Activated T-cell treated with anti-CD3 and anti-CD28 coated beads, Interleukin-2, amount 50 U/mL, for 72 hours (primary cell): ENCODE results near the gene APC. TPM values are rescaled to one million over a fixed set of nuclear protein-coding genes. Genes with fewer than 3 reads are reported as not detected.
"Not testable (repeated sequence)": the region's sequence is repeated elsewhere in the genome, so short reads cannot be mapped to it uniquely, and the experiment has no call there.

Experiments used
- ATAC-seq, 2 donors: fragments of 150-1000 bp; cut with Tn5 transposase; replicated peaks in 1 of 2; 2 replicates each; pipeline ENCODE4 v1.10.0; 2021; ENCODE audit warnings: moderate library complexity in 2 of 2, mild to moderate bottlenecking in 1 of 2
- DNase-seq, 2 donors: peaks; one replicate each; pipeline ENCODE4 v3.0.0; 2021 to 2022; ENCODE audit warnings: mixed read lengths in 1 of 2
- H3K27ac Mint-ChIP-seq: one replicate; pipeline ENCODE4 v1.8.0; 2022; ENCODE audit warnings: mild to moderate bottlenecking, moderate library complexity, mixed read lengths
- H3K27me3 Mint-ChIP-seq: one replicate; pipeline ENCODE4 v1.8.0; 2022; ENCODE audit warnings: low read depth, mixed read lengths
- H3K36me3 Mint-ChIP-seq, 2 donors: one replicate each; pipeline ENCODE4 v1.8.0; 2022; ENCODE audit warnings: mixed read lengths in 2 of 2, mild to moderate bottlenecking in 1 of 2; ENCODE audit not compliant: insufficient read depth in 2 of 2
- H3K4me1 Mint-ChIP-seq: one replicate; pipeline ENCODE4 v1.8.0; 2022; ENCODE audit warnings: low read depth, mixed read lengths
- H3K4me3 Mint-ChIP-seq, 2 donors: one replicate each; pipeline ENCODE4 v1.8.0; 2022; ENCODE audit warnings: mild to moderate bottlenecking in 2 of 2, mixed read lengths in 2 of 2, moderate library complexity in 2 of 2
- H3K9me3 Mint-ChIP-seq, 2 donors: one replicate each; pipeline ENCODE4 v1.8.0; 2022; ENCODE audit warnings: mixed read lengths in 2 of 2
- total RNA-seq, 2 donors: library from RNA; stranded (reverse); gene quantifications; one replicate each; pipeline ENCODE4 v1.2.3, GENCODE V29; 2022

The APC gene
- total RNA-seq, 2 donors from 2014 or later: 22.0 to 22.7 TPM

- DNase-seq, H3K9me3 Mint-ChIP-seq, ATAC-seq: not testable (repeated sequence)
- H3K36me3 Mint-ChIP-seq: peaks cover 5 to 22% of the 10 kb centered on the region in 2 donors
- peaks cover 35% of the 10 kb centered on the region for H3K4me1 Mint-ChIP-seq
- peak overlapping the region; percentile 93 to 94 for H3K4me3 Mint-ChIP-seq
- peak overlapping the region; percentile 98 for H3K27ac Mint-ChIP-seq
- peaks cover 24% of the 10 kb centered on the region for H3K27me3 Mint-ChIP-seq
Observed at GRCh38 chr5:112860571-112860928, 122.9 kb downstream of the APC start.

GRCh38 chr5:112860929-112861637, 123.4 kb downstream of the APC start, which contains the start of gene SRP19:
TSS of gene SRP19 (plus strand) at chr5:112861287. CDS start at chr5:112861377, 90 bp downstream.
- no peaks in the 10 kb centered on the region for H3K9me3 Mint-ChIP-seq
- peaks cover 5 to 22% of the 10 kb centered on the region in 2 donors for H3K36me3 Mint-ChIP-seq
- peak; percentile 96 to 97 for ATAC-seq
- DNase-seq: peak; percentile 90 to 93
- H3K4me3 Mint-ChIP-seq: peak within 1 kb of the TSS; percentile 93 to 94
- peak within 1 kb of the TSS; percentile 98 for H3K27ac Mint-ChIP-seq
- H3K27me3 Mint-ChIP-seq: peaks cover 19% of the 10 kb centered on the region
- H3K4me1 Mint-ChIP-seq: peaks cover 36% of the 10 kb centered on the region

DNA sequence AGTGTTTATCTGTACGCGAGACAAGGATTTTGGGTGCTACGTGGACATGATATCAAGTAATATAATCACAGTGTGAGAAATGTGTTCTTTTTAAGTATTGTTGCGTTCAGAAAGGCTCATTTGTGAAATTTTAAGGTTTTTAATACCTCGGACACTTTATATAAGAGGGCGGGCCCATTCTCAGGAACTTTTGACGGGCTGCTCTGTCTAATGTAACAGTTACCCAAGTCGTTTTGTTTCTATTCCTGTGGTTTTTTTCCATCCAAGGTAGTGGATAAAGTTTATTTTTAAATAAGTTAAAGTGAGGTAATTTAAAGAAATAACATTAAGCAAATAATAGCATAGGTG, 123.9 kb downstream of the APC start:
- H3K36me3 Mint-ChIP-seq: peaks cover 3 to 23% of the 10 kb centered on the region in 2 donors
- ATAC-seq: no peak
- peak overlapping the region; percentile 98 for H3K27ac Mint-ChIP-seq
- H3K9me3 Mint-ChIP-seq: no peaks in the 10 kb centered on the region
- peaks cover 13% of the 10 kb centered on the region for H3K27me3 Mint-ChIP-seq
- peak overlapping the region; percentile 93 to 94 for H3K4me3 Mint-ChIP-seq
- DNase-seq: no peak
- H3K4me1 Mint-ChIP-seq: peaks cover 41% of the 10 kb centered on the region

GRCh38 chr5:112862085-112862484, 124.4 kb downstream of the APC start:
- no peak for ATAC-seq
- DNase-seq: no peak
- peak overlapping the region; percentile 93 to 94 for H3K4me3 Mint-ChIP-seq
- H3K27me3 Mint-ChIP-seq: peaks cover 12% of the 10 kb centered on the region
- H3K4me1 Mint-ChIP-seq: peaks cover 46% of the 10 kb centered on the region
- peak overlapping the region; percentile 98 for H3K27ac Mint-ChIP-seq
- H3K36me3 Mint-ChIP-seq: peaks cover 3 to 27% of the 10 kb centered on the region in 2 donors
- no peaks in the 10 kb centered on the region for H3K9me3 Mint-ChIP-seq

DNA sequence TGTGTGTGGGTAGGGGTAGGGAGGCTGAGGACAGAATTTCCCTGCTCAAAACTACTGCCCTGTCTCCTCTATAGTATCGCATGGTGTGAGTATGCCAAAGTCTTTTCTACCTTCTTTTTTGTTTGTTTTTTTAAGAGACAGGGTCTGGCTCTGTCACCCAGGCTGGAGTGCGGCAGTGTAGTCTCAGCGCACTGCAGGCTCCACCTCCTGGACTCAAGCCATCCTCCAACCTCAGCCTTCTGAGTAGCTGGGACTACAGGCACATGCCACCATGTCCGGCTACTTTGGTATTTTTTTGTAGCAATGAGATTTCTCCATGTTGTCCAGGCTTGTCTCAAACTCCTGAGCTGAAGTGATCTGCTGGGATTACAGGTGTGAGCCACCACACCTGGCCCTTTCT, 125.9 kb downstream of the APC start:
- Mint-ChIP-seq H3K36me3 (peaks cover 5 to 36% of the 10 kb centered on the region in 2 donors), H3K27ac (peak overlapping the region; percentile 92), H3K27me3 (no peaks in the 10 kb centered on the region), H3K4me3 (peak overlapping the region; percentile 36 to 62), H3K9me3 (no peaks in the 10 kb centered on the region), H3K4me1 (peaks cover 49% of the 10 kb centered on the region)
- no peak for DNase-seq
- no peak for ATAC-seq

DNA sequence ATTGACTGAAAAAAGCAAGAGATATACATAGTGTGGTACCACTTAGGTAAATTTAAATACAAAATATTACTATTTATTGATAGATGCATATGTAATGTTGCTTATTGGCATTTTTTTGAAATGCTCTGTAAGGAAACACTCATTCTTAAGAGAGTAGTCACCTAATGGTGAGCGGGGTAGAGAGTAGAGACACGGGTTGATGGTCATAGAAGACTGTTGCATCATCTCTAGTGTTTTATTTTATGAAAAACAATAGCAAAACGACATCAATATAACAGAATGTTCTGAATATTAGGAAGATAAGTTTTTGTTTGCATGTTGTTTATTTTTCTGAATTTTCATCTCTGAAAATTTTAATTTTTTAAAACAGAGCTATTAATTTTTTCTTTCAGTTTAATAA, 127.4 kb downstream of the APC start:
- H3K36me3 Mint-ChIP-seq: peaks cover 8 to 43% of the 10 kb centered on the region in 2 donors
- no peak for DNase-seq
- no peak for ATAC-seq
- no peak overlapping the region for H3K27ac Mint-ChIP-seq
- no peak overlapping the region for H3K4me3 Mint-ChIP-seq
- no peaks in the 10 kb centered on the region for H3K27me3 Mint-ChIP-seq
- peaks cover 65% of the 10 kb centered on the region for H3K4me1 Mint-ChIP-seq
- no peaks in the 10 kb centered on the region for H3K9me3 Mint-ChIP-seq

DNA sequence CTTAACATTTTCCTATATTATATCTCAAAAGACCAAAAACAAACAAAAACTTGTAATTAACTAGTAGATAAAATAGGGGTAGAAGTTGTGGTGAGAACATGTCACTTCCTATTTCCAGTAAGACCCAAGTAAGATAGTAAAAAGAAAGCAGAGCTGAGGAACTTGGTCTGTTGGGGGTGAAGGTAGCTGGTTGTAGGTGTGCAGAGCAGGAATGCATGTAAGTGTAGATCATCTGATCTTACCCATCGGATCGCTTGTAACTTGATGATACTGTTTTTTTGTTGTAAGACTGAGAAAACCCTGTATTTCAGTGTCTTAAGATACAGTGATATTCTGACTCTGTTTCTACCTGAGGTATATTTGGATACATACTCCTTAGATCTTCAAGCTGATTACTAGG, 129.1 kb downstream of the APC start:
- Mint-ChIP-seq H3K27ac (peak overlapping the region; percentile 92), H3K36me3 (peaks cover 6 to 40% of the 10 kb centered on the region in 2 donors), H3K4me1 (peaks cover 62% of the 10 kb centered on the region), H3K27me3 (no peaks in the 10 kb centered on the region), H3K9me3 (no peaks in the 10 kb centered on the region), H3K4me3 (peak overlapping the region in 1 of 2 donors; percentile 41)
- ATAC-seq (peak; percentile 51 to 53), DNase-seq (no peak)

GRCh38 chr5:112867411-112867810, 129.7 kb downstream of the APC start:
- no peak for ATAC-seq
- no peak for DNase-seq
- no peaks in the 10 kb centered on the region for H3K27me3 Mint-ChIP-seq
- no peak overlapping the region for H3K4me3 Mint-ChIP-seq
- peak overlapping the region; percentile 92 for H3K27ac Mint-ChIP-seq
- H3K9me3 Mint-ChIP-seq: no peaks in the 10 kb centered on the region
- H3K36me3 Mint-ChIP-seq: peaks cover 6 to 37% of the 10 kb centered on the region in 2 donors
- H3K4me1 Mint-ChIP-seq: peaks cover 58% of the 10 kb centered on the region

- Mint-ChIP-seq H3K27ac (peak overlapping the region; percentile 86), H3K4me3 (no peak overlapping the region), H3K27me3 (no peaks in the 10 kb centered on the region), H3K9me3 (no peaks in the 10 kb centered on the region), H3K36me3 (peaks cover 9 to 33% of the 10 kb centered on the region in 2 donors), H3K4me1 (peaks cover 55% of the 10 kb centered on the region)
- ATAC-seq (peak; percentile 73 to 85), DNase-seq (peak in 1 of 2 donors; percentile 13)
Observed at GRCh38 chr5:112869948-112870347, 132.3 kb downstream of the APC start.

GRCh38 chr5:112870966-112871365, 133.3 kb downstream of the APC start:
- DNase-seq: no peak
- H3K4me3 Mint-ChIP-seq: no peak overlapping the region
- no peaks in the 10 kb centered on the region for H3K9me3 Mint-ChIP-seq
- no peak overlapping the region for H3K27ac Mint-ChIP-seq
- H3K27me3 Mint-ChIP-seq: no peaks in the 10 kb centered on the region
- peaks cover 55% of the 10 kb centered on the region for H3K4me1 Mint-ChIP-seq
- peaks cover 9 to 34% of the 10 kb centered on the region in 2 donors for H3K36me3 Mint-ChIP-seq
- ATAC-seq: no peak

DNA sequence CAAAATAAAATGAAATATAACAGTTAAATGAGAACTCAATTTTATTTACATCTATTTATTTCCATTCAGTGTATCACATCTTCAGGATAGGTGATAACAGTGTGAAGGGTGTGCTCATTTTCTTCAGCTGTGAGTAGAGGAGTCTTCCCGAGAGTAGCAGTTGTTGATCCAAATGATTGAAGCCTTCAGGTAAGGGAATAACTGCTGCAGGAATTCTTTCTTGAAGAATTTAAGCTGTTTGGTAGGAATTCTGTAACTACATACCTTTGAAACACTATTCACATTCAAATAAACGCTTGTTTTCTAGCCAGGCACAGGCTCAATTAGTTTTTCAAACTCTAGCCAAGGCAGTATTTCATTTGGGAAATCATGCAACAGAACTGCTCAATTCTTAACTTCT, 138.7 kb downstream of the APC start:
- no peak for ATAC-seq
- Mint-ChIP-seq H3K27me3 (no peaks in the 10 kb centered on the region), H3K9me3 (no peaks in the 10 kb centered on the region), H3K4me3 (no peak overlapping the region), H3K4me1 (peaks cover 39% of the 10 kb centered on the region), H3K36me3 (peaks cover 13 to 34% of the 10 kb centered on the region in 2 donors), H3K27ac (no peak overlapping the region)
- DNase-seq: no peak

- H3K4me3 Mint-ChIP-seq: peak overlapping the region in 1 of 2 donors; percentile 70
- peaks cover 33% of the 10 kb centered on the region for H3K4me1 Mint-ChIP-seq
- H3K9me3 Mint-ChIP-seq: no peaks in the 10 kb centered on the region
- peaks cover 12 to 31% of the 10 kb centered on the region in 2 donors for H3K36me3 Mint-ChIP-seq
- DNase-seq: no peak
- no peak for ATAC-seq
- no peaks in the 10 kb centered on the region for H3K27me3 Mint-ChIP-seq
- peak overlapping the region; percentile 95 for H3K27ac Mint-ChIP-seq
Observed at GRCh38 chr5:112878101-112878500, 140.4 kb downstream of the APC start.

DNA sequence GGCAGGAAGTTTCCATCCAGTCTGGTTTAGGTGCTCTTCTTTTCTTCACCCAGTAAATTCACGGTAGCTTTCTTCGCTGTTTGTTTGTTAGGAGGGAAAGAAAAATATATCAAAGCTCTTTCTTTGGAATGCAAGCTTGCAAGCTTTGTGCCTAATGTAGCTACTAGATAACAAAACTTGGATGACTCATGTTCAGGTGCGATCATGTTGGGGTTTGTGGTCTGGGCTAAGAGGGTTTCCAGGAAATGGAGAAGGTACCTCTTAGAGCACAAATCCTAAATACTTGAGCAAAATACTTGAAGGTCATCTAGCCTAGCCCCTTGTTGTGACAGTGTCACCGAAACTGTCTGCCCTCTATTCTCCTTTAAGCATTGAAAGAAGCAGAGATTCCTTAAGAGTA, 141.1 kb downstream of the APC start:
- Mint-ChIP-seq H3K27me3 (no peaks in the 10 kb centered on the region), H3K27ac (peak overlapping the region; percentile 95), H3K9me3 (no peaks in the 10 kb centered on the region), H3K36me3 (peaks cover 12 to 29% of the 10 kb centered on the region in 2 donors), H3K4me1 (peaks cover 26% of the 10 kb centered on the region), H3K4me3 (peak overlapping the region; percentile 70 to 77)
- DNase-seq (peak; percentile 60 to 73), ATAC-seq (peak; percentile 92 to 96)
